Testis (tissue), 3 donors: ENCODE data around the gene NSRP1. TPM values are rescaled to one million over a fixed set of nuclear protein-coding genes. Genes with fewer than 3 reads are reported as not detected.
"Not testable (repeated sequence)": the region's sequence is repeated elsewhere in the genome, so short reads cannot be mapped to it uniquely, and the experiment has no call there.

Experiments
- DNase-seq: peaks from one replicate; pipeline ENCODE4 v3.0.0-alpha.2; 2019
- H3K27ac ChIP-seq, 2 donors: fragments of 200-600 bp; sonication (generic); one replicate each; pipeline ENCODE4 v1.5.1; 2019
- H3K27me3 ChIP-seq: fragments of 200-600 bp; sonication (generic); one replicate; pipeline ENCODE4 v1.5.1; 2019
- H3K36me3 ChIP-seq: fragments of 200-600 bp; sonication (generic); one replicate; pipeline ENCODE4 v1.5.1; 2017; ENCODE audit warnings: low read depth; ENCODE audit errors: missing control alignments
- H3K4me1 ChIP-seq: fragments of 200-600 bp; sonication (generic); one replicate; pipeline ENCODE4 v1.5.1; 2019
- H3K4me3 ChIP-seq, 2 donors: fragments of 200-600 bp; sonication (generic); one replicate each; pipeline ENCODE4 v1.5.1; 2017 to 2019
- H3K9me3 ChIP-seq: fragments of 200-600 bp; sonication (generic); one replicate; pipeline ENCODE4 v1.5.1; 2017
- CTCF ChIP-seq, 3 experiments: fragments of 450-650 bp in 2 of 3; fragments of 200-600 bp in 1 of 3; sonication (generic) in 1 of 3; IDR thresholded peaks; one replicate each; pipeline ENCODE4 v1.5.1; 2016 to 2019; ENCODE audit warnings: antibody characterized with exemption in 3 of 3, mild to moderate bottlenecking in 2 of 3, moderate library complexity in 1 of 3
- POLR2A ChIP-seq: fragments of 450-650 bp; IDR thresholded peaks from one replicate; pipeline ENCODE4 v1.6.1; 2017; ENCODE audit warnings: antibody characterized with exemption, mild to moderate bottlenecking, moderate library complexity
- WGBS, 2 donors: methylation state at CpG; one replicate each; pipeline ENCODE4 v1.1.5; 2018; 5-methylcytosine and 5-hydroxymethylcytosine counted together
- intact Hi-C: fragments of 100-400 bp; cut with DNase I; formaldehyde crosslinking; loops from one replicate; pipeline ENCODE4 v1.15.1; 2023; ENCODE audit warnings: low total_unique reads
- polyA plus RNA-seq: library from polyadenylated mRNA; stranded (reverse); fragments of 350-450 nt; fragmentation: Illumina TruSeq; extraction: RNeasy Lipid Tissue Mini Kit (QIAGEN cat#74804); gene quantifications from one replicate; pipeline ENCODE4 v1.2.3, GENCODE V29; 2014; ENCODE audit warnings: low read depth, low replicate concordance; ENCODE audit not compliant: insufficient read depth
- total RNA-seq, 2 donors: library from RNA; depleted of rRNA; stranded (reverse); fragments of >200 nt; gene quantifications; one replicate each; pipeline ENCODE4 v1.2.3, GENCODE V29; 2016

NSRP1 gene
- total and polyA plus RNA-seq, 3 donors from 2014 or later, result 12.6 to 53.7 (median 34.3) TPM

- H3K4me1 ChIP-seq, result no peaks in the 10 kb centered on the region
- no peaks in the 10 kb centered on the region for H3K36me3 ChIP-seq
- H3K9me3 ChIP-seq, result no peaks in the 10 kb centered on the region
- DNase-seq, result no peak
- TF ChIP-seq CTCF (IDR thresholded peaks at IDR 0.05) (no peak), POLR2A (no peak)
- H3K27ac ChIP-seq, result no peak overlapping the region
- H3K27me3 ChIP-seq, result no peaks in the 10 kb centered on the region
- intact Hi-C loops, result no loop called here
- WGBS, 2 donors, result 74 to 93% methylated on average over 3 to 4 of the region's 4 CpGs
- H3K4me3 ChIP-seq, result no peak overlapping the region
These were observed 80.8 kb downstream of the NSRP1 start for GRCh38 chr17:30197416-30197815.

GRCh38 chr17:30199600-30199999 is 83.0 kb downstream of the NSRP1 start:
- intact Hi-C loops, result no loop called here

GRCh38 chr17:30200106-30200505 is 83.5 kb downstream of the NSRP1 start:
- Histone ChIP-seq H3K36me3 (no peaks in the 10 kb centered on the region), H3K27ac (no peak overlapping the region), H3K4me1 (no peaks in the 10 kb centered on the region), H3K4me3 (no peak overlapping the region), H3K9me3 (no peaks in the 10 kb centered on the region), H3K27me3 (no peaks in the 10 kb centered on the region)
- WGBS, 2 donors, result 67 to 76% methylated on average over 10 of the region's 10 CpGs
- intact Hi-C loops, result no loop called here
- no peak for TF ChIP-seq CTCF (IDR thresholded peaks at IDR 0.05)
- no peak for TF ChIP-seq POLR2A
- DNase-seq, result peak; percentile 51

More at GRCh38 chr17:30199600-30199999, 83.0 kb downstream of the NSRP1 start:
- Histone ChIP-seq H3K27ac (no peak overlapping the region), H3K4me3 (no peak overlapping the region), H3K4me1 (no peaks in the 10 kb centered on the region), H3K27me3 (no peaks in the 10 kb centered on the region), H3K9me3 (no peaks in the 10 kb centered on the region), H3K36me3 (no peaks in the 10 kb centered on the region)
- DNase-seq, result no peak
- WGBS, 2 donors, result 73 to 77% methylated on average over 5 of the region's 5 CpGs
- no peak for TF ChIP-seq CTCF (IDR thresholded peaks at IDR 0.05)
- TF ChIP-seq POLR2A, result no peak

- H3K27me3 ChIP-seq, intact Hi-C loops: not testable (repeated sequence)
These were observed 84.0 kb downstream of the NSRP1 start for GRCh38 chr17:30200656-30201055.

GRCh38 chr17:30203471-30203981 is 86.9 kb downstream of the NSRP1 start:
- no peak for DNase-seq
- TF ChIP-seq CTCF (IDR thresholded peaks at IDR 0.05) (no peak), POLR2A (no peak)
- Histone ChIP-seq H3K36me3 (no peaks in the 10 kb centered on the region), H3K9me3 (no peaks in the 10 kb centered on the region), H3K4me3 (no peak overlapping the region), H3K27me3 (no peaks in the 10 kb centered on the region), H3K4me1 (no peaks in the 10 kb centered on the region), H3K27ac (no peak overlapping the region)
- intact Hi-C loops, result no loop called here
- WGBS, 2 donors, result 81 to 82% methylated on average over 6 of the region's 6 CpGs

More at GRCh38 chr17:30200656-30201055, 84.0 kb downstream of the NSRP1 start:
- not testable (repeated sequence) for H3K27ac ChIP-seq, H3K9me3 ChIP-seq, H3K4me3 ChIP-seq, H3K36me3 ChIP-seq, H3K4me1 ChIP-seq, DNase-seq
- WGBS, 2 donors, result 92 to 95% methylated on average over 8 of the region's 9 CpGs
